Stimulated activated naive CD8-positive, alpha-beta T cell treated with anti-CD3 and anti-CD28 coated beads, Interleukin-15, Interleukin-2, amounts not matched to agents 100 ng/mL and 50 ng/mL, for 24 hours (primary cell): Measurements from ENCODE around the gene KCP.
"Not testable (repeated sequence)": the region's sequence is repeated elsewhere in the genome, so short reads cannot be mapped to it uniquely, and the experiment has no call there.

ENCODE experiments used
- H3K27ac Mint-ChIP-seq: one replicate; pipeline ENCODE4 v1.8.0; 2021; ENCODE audit warnings: mild to moderate bottlenecking, mixed read lengths
- H3K27me3 Mint-ChIP-seq: one replicate; pipeline ENCODE4 v1.8.0; 2021; ENCODE audit warnings: mixed read lengths
- H3K36me3 Mint-ChIP-seq: one replicate; pipeline ENCODE4 v1.8.0; 2021; ENCODE audit warnings: low read depth, mixed read lengths
- H3K4me1 Mint-ChIP-seq: one replicate; pipeline ENCODE4 v1.8.0; 2021; ENCODE audit warnings: low read depth, mixed read lengths
- H3K4me3 Mint-ChIP-seq: one replicate; pipeline ENCODE4 v1.8.0; 2021; ENCODE audit warnings: mild to moderate bottlenecking, mixed read lengths
- H3K9me3 Mint-ChIP-seq: one replicate; pipeline ENCODE4 v1.8.0; 2021; ENCODE audit warnings: mixed read lengths

The KCP gene

DNA sequence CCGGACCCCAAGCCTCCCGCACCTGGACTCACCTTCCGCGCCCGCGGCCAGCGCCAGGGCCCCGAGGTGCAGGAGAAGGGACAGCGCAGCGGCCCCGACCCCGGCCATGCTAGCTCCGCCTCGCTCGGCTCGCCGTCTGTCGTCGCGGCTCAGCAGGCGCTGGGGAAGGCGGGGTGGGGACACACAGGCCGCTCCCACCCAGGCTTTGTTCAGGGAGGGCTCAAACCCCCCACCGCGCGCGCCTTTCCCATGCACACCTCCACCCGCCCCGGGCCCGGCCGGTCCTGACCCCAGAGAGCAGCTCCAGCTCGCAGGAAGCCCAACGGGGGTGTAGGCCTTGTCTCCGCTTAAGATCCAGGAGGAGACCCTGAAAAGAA, at the start of gene KCP:
KCP (minus strand) TSS at position 141 of the 377 bp plus-strand sequence; CDS start at position 108, 33 bp downstream.
- peaks cover 53% of the 10 kb centered on the region for H3K27me3 Mint-ChIP-seq
- no peak within 1 kb of the TSS for H3K4me3 Mint-ChIP-seq

DNA sequence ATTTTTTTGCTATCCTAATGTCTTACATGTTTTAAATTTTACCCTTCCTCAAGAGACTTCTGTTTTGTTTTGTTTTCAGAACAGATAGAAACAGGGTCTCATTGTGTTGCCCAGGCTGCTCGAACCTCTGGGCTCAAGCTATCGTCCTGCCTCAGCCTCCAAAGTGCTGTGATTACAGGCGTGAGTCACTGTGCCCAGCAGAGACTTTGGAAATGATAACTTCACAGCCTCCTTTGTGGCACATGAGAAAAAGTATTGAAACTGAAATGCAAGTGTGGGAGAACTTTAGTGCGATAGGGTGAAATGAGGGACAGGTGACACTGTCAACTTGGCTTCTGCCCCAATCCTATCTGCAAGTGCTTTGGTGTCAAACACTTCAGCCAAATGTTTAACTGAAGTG, 48.8 kb upstream of the KCP start:
- no peaks in the 10 kb centered on the region for H3K27me3 Mint-ChIP-seq
- no peak overlapping the region for H3K27ac Mint-ChIP-seq
- peaks cover 67% of the 10 kb centered on the region for H3K36me3 Mint-ChIP-seq

More for the DNA sequence above, at the start of gene KCP:
- peaks cover 9% of the 10 kb centered on the region for H3K4me1 Mint-ChIP-seq
- H3K36me3 Mint-ChIP-seq: no peaks in the 10 kb centered on the region
- H3K9me3 Mint-ChIP-seq: no peaks in the 10 kb centered on the region
- no peak within 1 kb of the TSS for H3K27ac Mint-ChIP-seq

DNA sequence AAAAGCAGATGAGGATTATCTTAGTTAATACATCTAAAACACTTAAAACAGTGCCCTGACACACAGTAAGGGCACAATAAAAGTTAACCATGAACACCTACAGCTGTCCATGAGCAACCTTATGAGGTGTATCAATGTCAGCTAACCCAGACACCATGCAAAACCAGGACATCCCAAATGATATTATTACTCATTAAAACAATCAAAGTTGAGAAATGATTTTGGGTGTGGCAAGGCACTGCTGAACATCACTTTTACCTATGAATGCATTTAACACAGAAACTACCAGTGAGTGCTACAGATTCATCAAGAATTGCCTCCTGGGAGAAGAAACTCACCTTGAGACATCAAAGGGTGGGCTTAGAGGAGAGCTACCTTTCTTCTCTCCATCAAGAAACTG, 45.5 kb upstream of the KCP start:
- no peak overlapping the region for H3K4me3 Mint-ChIP-seq
- H3K4me1 Mint-ChIP-seq: peaks cover 21% of the 10 kb centered on the region
- H3K27ac Mint-ChIP-seq: no peak overlapping the region
- no peaks in the 10 kb centered on the region for H3K27me3 Mint-ChIP-seq
- H3K36me3 Mint-ChIP-seq: peaks cover 77% of the 10 kb centered on the region
- H3K9me3 Mint-ChIP-seq: no peaks in the 10 kb centered on the region

More for the DNA sequence above, 48.8 kb upstream of the KCP start:
- Mint-ChIP-seq H3K9me3 (no peaks in the 10 kb centered on the region), H3K4me1 (peaks cover 44% of the 10 kb centered on the region), H3K4me3 (no peak overlapping the region)

DNA sequence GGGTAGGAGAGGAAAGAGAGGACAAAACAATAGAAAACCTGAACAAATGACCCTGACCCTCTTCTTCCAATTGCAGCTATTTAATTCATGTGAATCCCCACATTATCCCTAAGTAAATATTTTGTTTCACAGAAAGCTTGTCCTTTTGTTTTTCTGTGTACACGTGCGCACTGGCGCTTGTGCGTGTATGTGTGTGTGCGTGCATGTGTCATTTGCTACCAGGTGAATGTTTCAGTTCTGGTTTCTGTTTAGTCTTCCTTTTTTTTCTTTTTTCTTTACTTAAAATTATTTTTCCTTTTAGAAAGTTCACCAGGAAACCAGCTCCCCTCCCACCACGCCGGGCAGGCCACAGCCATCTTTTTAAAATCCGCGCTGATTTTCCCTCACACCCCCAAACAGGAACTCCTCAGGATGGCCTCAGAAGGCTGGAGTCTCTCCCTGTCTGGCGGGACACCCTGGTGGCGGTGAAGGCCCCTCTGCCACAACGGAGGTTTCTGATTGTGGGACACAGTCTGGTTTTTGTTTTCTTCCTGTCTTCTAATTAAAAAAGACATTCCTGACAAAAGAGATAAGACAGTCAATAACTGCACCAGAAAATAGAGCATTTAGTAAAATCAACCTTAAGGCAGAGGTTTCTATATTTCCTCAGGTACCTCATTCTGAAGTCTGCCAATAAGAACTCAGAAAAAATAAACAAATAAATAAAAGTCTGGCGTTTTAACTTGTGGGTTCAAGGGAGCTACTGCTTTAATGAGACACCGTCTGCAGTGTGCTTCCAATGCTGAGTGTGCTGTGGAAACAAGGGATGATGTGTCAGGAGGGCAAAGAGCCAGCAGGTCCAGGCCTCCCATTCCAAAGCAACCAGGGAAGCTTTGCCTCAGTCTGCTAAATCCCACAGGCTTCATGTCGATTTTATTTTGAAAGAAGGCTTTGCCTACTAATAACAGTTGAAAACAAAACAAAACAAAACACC, 44.6 kb upstream of the KCP start:
- Mint-ChIP-seq H3K4me3 (no peak overlapping the region), H3K4me1 (peaks cover 21% of the 10 kb centered on the region), H3K27ac (peak overlapping the region; percentile 17), H3K27me3 (no peaks in the 10 kb centered on the region), H3K9me3 (no peaks in the 10 kb centered on the region), H3K36me3 (peaks cover 78% of the 10 kb centered on the region)

DNA sequence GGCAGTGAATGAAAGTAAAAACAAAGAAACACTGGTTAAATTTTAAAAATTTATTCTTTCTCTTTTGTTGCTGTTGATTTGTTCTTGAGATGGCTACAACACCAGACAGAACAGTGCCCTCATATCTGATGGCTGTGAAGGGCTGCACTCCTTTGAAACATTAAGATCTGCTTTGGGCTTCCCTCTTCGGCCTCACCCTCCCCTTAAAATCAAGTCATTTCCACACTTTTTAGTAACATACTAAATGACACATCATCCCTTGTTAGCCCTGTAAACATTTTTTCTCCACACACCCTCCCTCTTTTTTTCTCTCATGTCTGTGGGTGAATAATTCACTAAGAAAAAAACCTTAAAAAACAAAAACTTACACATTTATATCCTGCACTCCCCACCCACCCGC, 43.6 kb upstream of the KCP start:
- H3K36me3 Mint-ChIP-seq: peaks cover 69% of the 10 kb centered on the region
- no peak overlapping the region for H3K4me3 Mint-ChIP-seq
- H3K9me3 Mint-ChIP-seq: no peaks in the 10 kb centered on the region
- H3K4me1 Mint-ChIP-seq: peaks cover 12% of the 10 kb centered on the region
- H3K27ac Mint-ChIP-seq: peak overlapping the region; percentile 26
- H3K27me3 Mint-ChIP-seq: no peaks in the 10 kb centered on the region

DNA sequence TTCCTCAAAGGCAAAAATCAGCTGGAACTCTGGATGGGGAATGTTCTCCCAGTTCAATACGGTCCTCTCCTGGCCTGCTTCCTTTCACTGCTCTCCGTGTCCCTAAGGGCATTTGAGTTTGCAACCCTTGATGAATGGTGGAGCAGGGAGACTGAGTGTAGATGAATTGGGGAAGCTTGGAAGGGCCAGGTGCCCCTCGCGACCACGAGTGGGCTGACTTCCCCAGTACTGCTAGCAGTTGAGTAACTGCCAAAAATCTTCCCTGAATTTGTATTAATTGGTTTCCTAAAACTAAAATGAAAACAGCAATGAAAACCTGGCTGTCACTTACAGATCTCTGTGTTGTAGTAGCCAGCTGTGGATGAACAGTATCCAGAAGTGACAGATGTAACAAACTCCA, 40.8 kb upstream of the KCP start:
- Mint-ChIP-seq H3K36me3 (peaks cover 50% of the 10 kb centered on the region), H3K27ac (no peak overlapping the region), H3K4me3 (no peak overlapping the region), H3K4me1 (peaks cover 9% of the 10 kb centered on the region), H3K9me3 (no peaks in the 10 kb centered on the region), H3K27me3 (no peaks in the 10 kb centered on the region)

DNA sequence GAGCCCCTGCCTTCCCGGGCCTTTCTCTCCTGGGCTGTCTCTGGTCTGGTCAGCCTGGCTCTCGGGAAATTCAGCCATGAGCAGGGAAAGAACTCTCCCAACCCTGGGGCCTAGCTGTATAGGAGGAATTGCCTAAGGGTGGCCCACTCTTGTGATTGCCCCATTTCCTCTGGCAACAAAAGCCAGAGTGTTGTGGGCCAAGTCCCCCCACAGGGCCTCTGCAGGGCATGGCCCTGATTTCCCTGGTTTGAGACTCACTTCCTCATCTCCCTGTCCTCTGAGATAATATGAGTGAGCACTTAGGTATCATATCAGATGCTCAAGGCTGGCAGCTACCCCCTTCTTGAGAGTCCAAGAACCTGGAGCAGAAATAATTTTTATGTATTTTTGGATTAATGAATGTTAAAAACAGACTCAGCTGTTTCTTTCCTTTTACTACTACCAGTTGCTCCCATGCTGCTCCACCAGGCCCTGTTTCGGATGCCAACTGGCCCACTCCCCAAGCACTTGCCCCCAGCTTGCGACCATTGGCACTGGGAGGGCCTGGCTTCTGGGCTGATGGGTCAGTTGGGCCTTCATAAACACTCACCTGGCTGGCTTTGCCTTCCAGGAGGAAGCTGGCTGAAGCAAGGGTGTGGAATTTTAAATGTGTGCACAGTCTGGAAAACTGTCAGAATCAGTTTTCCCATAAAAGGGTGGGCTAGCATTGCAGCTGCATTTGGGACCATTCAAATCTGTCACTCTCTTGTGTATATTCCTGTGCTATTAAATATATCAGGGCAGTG, 38.7 kb upstream of the KCP start:
- no peaks in the 10 kb centered on the region for H3K9me3 Mint-ChIP-seq
- no peaks in the 10 kb centered on the region for H3K4me1 Mint-ChIP-seq
- H3K27ac Mint-ChIP-seq: no peak overlapping the region
- H3K27me3 Mint-ChIP-seq: no peaks in the 10 kb centered on the region
- no peak overlapping the region for H3K4me3 Mint-ChIP-seq
- H3K36me3 Mint-ChIP-seq: peaks cover 36% of the 10 kb centered on the region

DNA sequence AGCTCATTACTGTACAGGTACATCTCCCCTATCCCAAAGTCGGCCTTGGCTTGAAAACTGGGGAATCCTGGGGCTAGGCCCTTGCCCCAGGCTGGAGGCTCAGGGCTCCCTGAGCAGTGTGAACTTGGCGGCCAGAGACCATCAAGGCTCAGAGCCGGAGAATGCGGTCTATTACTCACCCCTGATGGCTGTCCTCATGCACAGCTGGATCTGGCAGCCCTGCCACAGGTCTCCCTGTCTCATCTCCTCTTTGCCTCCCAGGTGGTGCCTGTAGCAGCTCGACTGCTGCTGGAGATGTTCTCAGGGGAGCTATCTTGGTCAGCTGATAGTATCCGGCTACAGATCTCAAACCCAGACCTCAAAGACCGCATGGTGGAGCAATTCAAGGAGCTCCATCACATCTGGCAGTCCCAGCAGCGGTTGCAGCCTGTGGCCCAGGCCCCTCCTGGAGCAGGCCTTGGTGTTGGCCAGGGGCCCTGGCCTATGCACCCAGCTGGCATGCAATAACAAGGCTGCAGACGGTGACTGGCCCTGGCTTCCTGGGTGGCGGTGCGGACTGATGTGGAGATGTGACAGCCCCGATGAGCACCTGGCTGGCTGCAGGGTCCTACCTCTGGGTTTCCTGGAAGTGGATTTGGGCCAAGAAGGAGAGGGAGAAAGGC, 37.9 kb upstream of the KCP start:
- Mint-ChIP-seq H3K36me3 (peaks cover 29% of the 10 kb centered on the region), H3K27me3 (no peaks in the 10 kb centered on the region), H3K4me3 (no peak overlapping the region), H3K27ac (no peak overlapping the region), H3K4me1 (no peaks in the 10 kb centered on the region), H3K9me3 (no peaks in the 10 kb centered on the region)

DNA sequence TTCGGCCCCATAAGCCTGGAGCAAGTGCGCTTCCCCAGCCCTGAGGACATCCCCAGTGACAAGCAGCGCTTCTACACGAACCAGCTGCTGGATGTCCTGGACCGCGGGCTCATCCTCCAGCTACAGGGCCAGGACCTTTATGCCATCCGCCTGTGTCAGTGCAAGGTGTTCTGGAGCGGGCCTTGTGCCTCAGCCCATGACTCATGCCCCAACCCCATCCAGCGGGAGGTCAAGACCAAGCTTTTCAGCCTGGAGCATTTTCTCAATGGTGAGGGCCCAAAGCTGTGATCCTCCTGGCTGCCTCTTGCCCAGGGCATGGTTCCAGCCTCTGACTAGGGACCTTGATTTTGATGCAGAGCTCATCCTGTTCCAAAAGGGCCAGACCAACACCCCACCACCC, 37.3 kb upstream of the KCP start:
- no peak overlapping the region for H3K27ac Mint-ChIP-seq

DNA sequence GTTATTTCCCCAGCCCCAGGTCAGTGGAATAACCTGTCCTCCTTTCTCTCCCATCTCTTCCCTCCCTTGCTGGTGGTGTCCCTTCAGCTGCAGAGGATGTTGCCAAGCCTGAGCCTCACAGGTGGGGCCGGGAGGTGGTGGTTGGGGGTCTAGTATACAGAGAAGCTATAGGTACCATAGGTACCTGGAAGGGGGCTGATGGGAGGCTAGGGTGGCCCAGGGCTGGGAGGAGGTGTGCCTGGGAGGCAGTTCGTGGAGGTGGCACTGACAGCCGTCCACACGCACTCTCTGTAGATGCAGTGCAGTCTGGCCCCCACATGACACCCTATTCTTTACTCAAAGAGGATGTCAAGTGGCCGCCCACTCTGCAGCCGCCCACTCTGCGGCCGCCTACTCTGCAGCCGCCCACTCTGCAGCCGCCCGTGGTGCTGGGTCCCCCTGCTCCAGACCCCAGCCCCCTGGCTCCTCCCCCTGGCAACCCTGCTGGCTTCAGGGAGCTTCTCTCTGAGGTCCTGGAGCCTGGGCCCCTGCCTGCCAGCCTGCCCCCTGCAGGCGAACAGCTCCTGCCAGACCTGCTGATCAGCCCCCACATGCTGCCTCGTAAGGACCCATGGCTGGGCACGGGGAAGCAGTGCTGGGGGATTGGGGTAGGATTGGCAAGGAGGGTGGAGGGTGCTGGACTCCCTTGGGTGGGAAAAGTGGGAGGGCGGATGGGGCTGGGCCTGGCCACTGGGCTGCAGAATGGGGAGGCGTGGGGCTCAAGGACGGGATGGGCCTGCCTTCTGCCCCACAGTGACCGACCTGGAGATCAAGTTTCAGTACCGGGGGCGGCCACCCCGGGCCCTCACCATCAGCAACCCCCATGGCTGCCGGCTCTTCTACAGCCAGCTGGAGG, 36.7 kb upstream of the KCP start:
- Mint-ChIP-seq H3K9me3 (no peaks in the 10 kb centered on the region), H3K27ac (no peak overlapping the region), H3K4me3 (no peak overlapping the region), H3K36me3 (peaks cover 19% of the 10 kb centered on the region), H3K4me1 (no peaks in the 10 kb centered on the region), H3K27me3 (no peaks in the 10 kb centered on the region)

More for the DNA sequence above, 37.3 kb upstream of the KCP start:
- no peak overlapping the region for H3K4me3 Mint-ChIP-seq
- no peaks in the 10 kb centered on the region for H3K27me3 Mint-ChIP-seq
- H3K9me3 Mint-ChIP-seq: no peaks in the 10 kb centered on the region
- peaks cover 23% of the 10 kb centered on the region for H3K36me3 Mint-ChIP-seq
- no peaks in the 10 kb centered on the region for H3K4me1 Mint-ChIP-seq

DNA sequence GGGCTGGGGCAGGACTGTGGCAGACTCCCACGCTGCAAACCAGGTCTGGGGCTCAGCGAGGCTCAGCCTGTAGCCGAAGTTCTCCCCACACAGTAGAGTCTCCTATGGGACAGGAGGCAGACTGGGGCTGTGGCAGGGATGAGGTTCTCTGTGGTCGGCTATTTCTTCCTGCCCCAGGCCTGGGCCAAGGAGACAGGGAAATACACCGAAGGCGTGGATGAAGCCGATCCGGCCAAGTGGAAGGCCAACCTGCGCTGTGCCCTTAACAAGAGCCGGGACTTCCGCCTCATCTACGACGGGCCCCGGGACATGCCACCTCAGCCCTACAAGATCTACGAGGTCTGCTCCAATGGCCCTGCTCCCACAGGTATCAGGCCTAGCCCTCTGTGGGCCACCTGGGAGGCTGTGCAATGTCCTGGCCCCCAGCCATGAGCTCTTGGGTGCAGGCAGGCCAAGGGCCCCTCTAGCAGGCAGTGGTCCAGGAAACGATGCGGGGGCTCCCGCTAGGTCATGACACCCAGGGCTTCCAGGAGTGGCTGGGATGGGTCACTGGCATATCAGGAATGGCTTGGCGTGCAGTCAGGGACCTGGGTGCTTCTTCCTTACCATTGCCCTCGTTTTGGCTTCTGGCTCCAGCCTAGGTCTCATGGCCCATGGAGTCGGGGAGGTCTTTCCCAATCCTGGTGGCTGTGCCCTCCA, 35.3 kb upstream of the KCP start:
- no peaks in the 10 kb centered on the region for H3K9me3 Mint-ChIP-seq
- H3K27ac Mint-ChIP-seq: no peak overlapping the region
- H3K27me3 Mint-ChIP-seq: no peaks in the 10 kb centered on the region
- peaks cover 8% of the 10 kb centered on the region for H3K4me1 Mint-ChIP-seq
- peaks cover 6% of the 10 kb centered on the region for H3K36me3 Mint-ChIP-seq
- no peak overlapping the region for H3K4me3 Mint-ChIP-seq

DNA sequence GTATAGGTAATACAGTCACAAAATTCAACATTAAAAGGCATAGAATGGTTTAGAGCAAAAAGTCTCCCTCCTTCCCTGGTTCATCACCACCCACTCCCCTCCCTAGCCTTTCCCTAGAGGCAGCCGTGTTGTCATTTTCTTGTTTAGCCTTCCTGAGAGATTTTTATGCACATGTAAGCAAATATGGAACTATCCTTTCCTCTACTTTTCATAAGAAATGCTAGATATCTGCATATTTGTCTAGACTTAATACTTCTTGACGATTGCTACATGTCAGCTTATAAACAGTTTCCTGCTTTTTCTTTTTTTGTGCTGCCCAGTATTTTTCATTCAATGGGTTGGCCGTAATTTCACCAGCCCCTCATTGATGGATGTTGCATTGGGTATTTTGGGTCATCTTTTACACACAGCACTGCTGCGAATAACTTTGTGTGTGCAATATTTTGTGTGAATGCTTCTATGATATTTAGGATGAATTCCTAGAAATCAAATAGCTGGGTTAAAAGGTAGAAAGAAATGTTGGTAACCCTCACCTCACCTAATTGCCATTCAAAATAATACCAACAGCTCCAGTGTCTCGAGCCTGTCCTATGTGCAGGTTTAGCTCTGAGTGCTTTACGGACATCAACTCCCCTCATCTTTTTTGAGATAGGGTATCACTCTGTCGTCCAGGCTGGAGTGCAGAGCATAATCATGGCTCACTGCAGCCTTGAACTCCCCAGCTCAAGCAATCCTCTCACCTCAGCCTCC, 34.2 kb upstream of the KCP start:
- H3K36me3 Mint-ChIP-seq: peaks cover 5% of the 10 kb centered on the region
- H3K27ac Mint-ChIP-seq: no peak overlapping the region
- H3K27me3 Mint-ChIP-seq: no peaks in the 10 kb centered on the region
- no peaks in the 10 kb centered on the region for H3K9me3 Mint-ChIP-seq
- peaks cover 13% of the 10 kb centered on the region for H3K4me1 Mint-ChIP-seq
- no peak overlapping the region for H3K4me3 Mint-ChIP-seq

DNA sequence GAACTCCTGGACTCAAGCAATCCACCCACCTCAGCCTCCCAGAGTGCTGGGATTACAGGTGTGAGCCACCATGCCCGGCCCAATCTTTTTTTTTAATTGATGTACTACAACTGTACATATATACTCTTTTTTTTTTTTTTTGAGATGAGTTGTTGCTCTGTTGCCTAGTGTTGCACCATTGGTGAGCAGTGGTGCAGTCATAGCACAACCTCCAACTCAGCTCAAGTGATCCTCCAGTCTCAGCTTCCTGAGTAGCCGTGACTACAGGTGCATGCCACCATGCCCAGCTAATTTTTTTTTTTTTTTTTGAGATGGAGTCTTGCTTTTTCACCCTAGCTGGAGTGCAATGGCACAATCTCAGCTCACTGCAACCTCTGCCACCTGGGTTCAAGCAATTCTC, 32.7 kb upstream of the KCP start:
- not testable (repeated sequence) for H3K27ac Mint-ChIP-seq

More for the DNA sequence above, 32.7 kb upstream of the KCP start:
- not testable (repeated sequence) for H3K4me3 Mint-ChIP-seq, H3K9me3 Mint-ChIP-seq, H3K27me3 Mint-ChIP-seq, H3K36me3 Mint-ChIP-seq
- H3K4me1 Mint-ChIP-seq: peaks cover 24% of the 10 kb centered on the region
